ENCODE measurements around the gene MACROD2.

Gene MACROD2

GRCh38 chr20:15439551-15439950, 1444.2 kb downstream of the MACROD2 start:
- no peak for DNase-seq

GRCh38 chr20:15440049-15440820, 1444.9 kb downstream of the MACROD2 start:
- no peak for DNase-seq

- peak; percentile 8 for DNase-seq
Measured at GRCh38 chr20:15445056-15445840, 1449.9 kb downstream of the MACROD2 start.

- DNase-seq, result no peak
Measured at GRCh38 chr20:15446373-15446772, 1451.1 kb downstream of the MACROD2 start.

- DNase-seq, result no peak
Measured at GRCh38 chr20:15447549-15447948, 1452.2 kb downstream of the MACROD2 start.

GRCh38 chr20:15449061-15449460, 1453.7 kb downstream of the MACROD2 start:
- DNase-seq, result no peak

GRCh38 chr20:15451241-15451640, 1455.9 kb downstream of the MACROD2 start:
- DNase-seq, result no peak

- DNase-seq, result no peak
Measured at GRCh38 chr20:15455279-15455678, 1460.0 kb downstream of the MACROD2 start.

- no peak for DNase-seq
Measured at GRCh38 chr20:15461938-15462337, 1466.6 kb downstream of the MACROD2 start.

- peak; percentile 13 for DNase-seq
Measured at GRCh38 chr20:15475483-15475882, 1480.2 kb downstream of the MACROD2 start.

- no peak for DNase-seq
Measured at GRCh38 chr20:15476186-15476585, 1480.9 kb downstream of the MACROD2 start.

- DNase-seq, result no peak
Measured at GRCh38 chr20:15476781-15477180, 1481.5 kb downstream of the MACROD2 start.

GRCh38 chr20:15482525-15482924, 1487.2 kb downstream of the MACROD2 start:
- no peak for DNase-seq

GRCh38 chr20:15485519-15485918, 1490.2 kb downstream of the MACROD2 start:
- DNase-seq, result no peak

- DNase-seq, result no peak
Measured at GRCh38 chr20:15487030-15487429, 1491.7 kb downstream of the MACROD2 start.

GRCh38 chr20:15487682-15488081, 1492.4 kb downstream of the MACROD2 start:
- no peak for DNase-seq

GRCh38 chr20:15491575-15491974, 1496.3 kb downstream of the MACROD2 start:
- DNase-seq, result no peak

GRCh38 chr20:15494851-15495250, 1499.5 kb downstream of the MACROD2 start:
- no peak for DNase-seq

GRCh38 chr20:15496501-15497039, 1501.3 kb downstream of the MACROD2 start:
- no peak for DNase-seq

GRCh38 chr20:15498926-15499325, 1503.6 kb downstream of the MACROD2 start:
- no peak for DNase-seq

GRCh38 chr20:15506311-15506710, 1511.0 kb downstream of the MACROD2 start:
- DNase-seq, result no peak

GRCh38 chr20:15507151-15507550, 1511.8 kb downstream of the MACROD2 start:
- no peak for DNase-seq

GRCh38 chr20:15511551-15511950, 1516.2 kb downstream of the MACROD2 start:
- DNase-seq, result no peak

- DNase-seq, result no peak
Measured at GRCh38 chr20:15512916-15513315, 1517.6 kb downstream of the MACROD2 start.
